ENCODE measurements around the gene RPRML. TPM values are rescaled to one million over a fixed set of nuclear protein-coding genes. Genes with fewer than 3 reads are reported as not detected.

Gene RPRML
- total RNA-seq, 1 experiment from 2014 or later = 0.54 TPM

GRCh38 chr17:46949291-46950174 is 29.5 kb downstream of the RPRML start:
- Histone ChIP-seq H3K4me1 (ENCODE audit: control insufficient read depth, insufficient read depth, low read length) (no peaks in the 10 kb centered on the region), H3K9me3 (ENCODE audit: control insufficient read depth, insufficient read depth, low read depth, low read length) (no peaks in the 10 kb centered on the region), H3K4me3 (ENCODE audit: low read depth in 2 of 2, low read length in 2 of 2) (no peak overlapping the region), H3K27me3 (ENCODE audit: control insufficient read depth, insufficient read depth, low read length) (no peaks in the 10 kb centered on the region), H3K27ac (ENCODE audit: low read length) (no peak overlapping the region), H3K36me3 (ENCODE audit: control insufficient read depth, insufficient read depth, low read length) (no peaks in the 10 kb centered on the region)
- TF ChIP-seq, protein P1, sequence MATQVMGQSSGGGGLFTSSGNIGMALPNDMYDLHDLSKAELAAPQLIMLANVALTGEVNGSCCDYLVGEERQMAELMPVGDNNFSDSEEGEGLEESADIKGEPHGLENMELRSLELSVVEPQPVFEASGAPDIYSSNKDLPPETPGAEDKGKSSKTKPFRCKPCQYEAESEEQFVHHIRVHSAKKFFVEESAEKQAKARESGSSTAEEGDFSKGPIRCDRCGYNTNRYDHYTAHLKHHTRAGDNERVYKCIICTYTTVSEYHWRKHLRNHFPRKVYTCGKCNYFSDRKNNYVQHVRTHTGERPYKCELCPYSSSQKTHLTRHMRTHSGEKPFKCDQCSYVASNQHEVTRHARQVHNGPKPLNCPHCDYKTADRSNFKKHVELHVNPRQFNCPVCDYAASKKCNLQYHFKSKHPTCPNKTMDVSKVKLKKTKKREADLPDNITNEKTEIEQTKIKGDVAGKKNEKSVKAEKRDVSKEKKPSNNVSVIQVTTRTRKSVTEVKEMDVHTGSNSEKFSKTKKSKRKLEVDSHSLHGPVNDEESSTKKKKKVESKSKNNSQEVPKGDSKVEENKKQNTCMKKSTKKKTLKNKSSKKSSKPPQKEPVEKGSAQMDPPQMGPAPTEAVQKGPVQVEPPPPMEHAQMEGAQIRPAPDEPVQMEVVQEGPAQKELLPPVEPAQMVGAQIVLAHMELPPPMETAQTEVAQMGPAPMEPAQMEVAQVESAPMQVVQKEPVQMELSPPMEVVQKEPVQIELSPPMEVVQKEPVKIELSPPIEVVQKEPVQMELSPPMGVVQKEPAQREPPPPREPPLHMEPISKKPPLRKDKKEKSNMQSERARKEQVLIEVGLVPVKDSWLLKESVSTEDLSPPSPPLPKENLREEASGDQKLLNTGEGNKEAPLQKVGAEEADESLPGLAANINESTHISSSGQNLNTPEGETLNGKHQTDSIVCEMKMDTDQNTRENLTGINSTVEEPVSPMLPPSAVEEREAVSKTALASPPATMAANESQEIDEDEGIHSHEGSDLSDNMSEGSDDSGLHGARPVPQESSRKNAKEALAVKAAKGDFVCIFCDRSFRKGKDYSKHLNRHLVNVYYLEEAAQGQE (IDR thresholded peaks at IDR 0.05; ENCODE audit: insufficient read depth in 1 of 2, low read depth in 2 of 2, low read length in 1 of 2) = no peak
- TF ChIP-seq TCF7L2 (IDR thresholded peaks at IDR 0.05; ENCODE audit: low read depth, low read length) (no peak), POLR2AphosphoS5 (IDR thresholded peaks at IDR 0.05; ENCODE audit: low read depth, low read length) (no peak), SIN3A (IDR thresholded peaks at IDR 0.05; ENCODE audit: borderline replicate concordance, insufficient read depth, low read depth, low read length) (no peak)
- TF ChIP-seq, protein P2, sequence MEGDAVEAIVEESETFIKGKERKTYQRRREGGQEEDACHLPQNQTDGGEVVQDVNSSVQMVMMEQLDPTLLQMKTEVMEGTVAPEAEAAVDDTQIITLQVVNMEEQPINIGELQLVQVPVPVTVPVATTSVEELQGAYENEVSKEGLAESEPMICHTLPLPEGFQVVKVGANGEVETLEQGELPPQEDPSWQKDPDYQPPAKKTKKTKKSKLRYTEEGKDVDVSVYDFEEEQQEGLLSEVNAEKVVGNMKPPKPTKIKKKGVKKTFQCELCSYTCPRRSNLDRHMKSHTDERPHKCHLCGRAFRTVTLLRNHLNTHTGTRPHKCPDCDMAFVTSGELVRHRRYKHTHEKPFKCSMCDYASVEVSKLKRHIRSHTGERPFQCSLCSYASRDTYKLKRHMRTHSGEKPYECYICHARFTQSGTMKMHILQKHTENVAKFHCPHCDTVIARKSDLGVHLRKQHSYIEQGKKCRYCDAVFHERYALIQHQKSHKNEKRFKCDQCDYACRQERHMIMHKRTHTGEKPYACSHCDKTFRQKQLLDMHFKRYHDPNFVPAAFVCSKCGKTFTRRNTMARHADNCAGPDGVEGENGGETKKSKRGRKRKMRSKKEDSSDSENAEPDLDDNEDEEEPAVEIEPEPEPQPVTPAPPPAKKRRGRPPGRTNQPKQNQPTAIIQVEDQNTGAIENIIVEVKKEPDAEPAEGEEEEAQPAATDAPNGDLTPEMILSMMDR (IDR thresholded peaks at IDR 0.05) = no peak
- in situ Hi-C loops (cut with HindIII; ENCODE audit: low pct_unique_long_range_greater_than_20kb, low sequenced_read_pairs) (no loop called here), intact Hi-C loops (cut with micrococcal nuclease; ENCODE audit: unreplicated experiment) (no loop called here)
- no TSS peak for BruUV-seq (replicated peaks)
- DNase-seq (ENCODE audit: low read depth, low spot score) = no peak
- no peak for ATAC-seq
- ChIA-PET POLR2A (no interaction called here), CTCF (no interaction called here)

- in situ Hi-C loops (cut with HindIII; ENCODE audit: low pct_unique_long_range_greater_than_20kb, low sequenced_read_pairs) = no loop called here
- H3K4me1 ChIP-seq (ENCODE audit: control insufficient read depth, insufficient read depth, low read length) = peaks cover 2% of the 10 kb centered on the region
These were observed 30.5 kb downstream of the RPRML start for GRCh38 chr17:46948544-46948943.

More at GRCh38 chr17:46948544-46948943, 30.5 kb downstream of the RPRML start:
- CTCF ChIA-PET = no interaction called here
- Histone ChIP-seq H3K27ac (ENCODE audit: low read length) (no peak overlapping the region), H3K36me3 (ENCODE audit: control insufficient read depth, insufficient read depth, low read length) (no peaks in the 10 kb centered on the region), H3K27me3 (ENCODE audit: control insufficient read depth, insufficient read depth, low read length) (no peaks in the 10 kb centered on the region), H3K9me3 (ENCODE audit: control insufficient read depth, insufficient read depth, low read depth, low read length) (no peaks in the 10 kb centered on the region), H3K4me3 (ENCODE audit: low read depth in 2 of 2, low read length in 2 of 2) (no peak overlapping the region)
- no peak for TF ChIP-seq TCF7L2 (IDR thresholded peaks at IDR 0.05; ENCODE audit: low read depth, low read length)
- TF ChIP-seq, protein P2 (IDR thresholded peaks at IDR 0.05) = no peak
- no peak for TF ChIP-seq SIN3A (IDR thresholded peaks at IDR 0.05; ENCODE audit: borderline replicate concordance, insufficient read depth, low read depth, low read length)
- TF ChIP-seq POLR2AphosphoS5 (IDR thresholded peaks at IDR 0.05; ENCODE audit: low read depth, low read length) = no peak
- intact Hi-C loops (cut with micrococcal nuclease; ENCODE audit: unreplicated experiment) = no loop called here
- ATAC-seq (no peak), DNase-seq (ENCODE audit: low read depth, low spot score) (no peak)
- POLR2A ChIA-PET = no interaction called here
- BruUV-seq (replicated peaks) = no TSS peak

Data from Panc1 (cell line).